KMS-11 (cell line): ENCODE measurements around the gene RPTOR.

Experiments used
- H2AFZ ChIP-seq: fragments of 200-600 bp; sonication (generic); 2 replicates; pipeline ENCODE4 v1.6.1; 2016; ENCODE audit warnings: antibody characterized with exemption, mixed run types, low read depth
- H3K27ac ChIP-seq: fragments of 200-600 bp; sonication (generic); 2 replicates; pipeline ENCODE4 v1.6.1; 2016; ENCODE audit warnings: mild to moderate bottlenecking, mixed run types
- H3K27me3 ChIP-seq: fragments of 200-600 bp; sonication (generic); 2 replicates; pipeline ENCODE4 v1.6.1; 2017; ENCODE audit warnings: mild to moderate bottlenecking, low read depth, mixed run types, moderate library complexity; ENCODE audit not compliant: insufficient read depth
- H3K36me3 ChIP-seq: fragments of 200-600 bp; sonication (generic); 2 replicates; pipeline ENCODE4 v1.6.1; 2017; ENCODE audit warnings: mild to moderate bottlenecking, mixed run types; ENCODE audit not compliant: insufficient read depth
- H3K4me1 ChIP-seq: fragments of 200-600 bp; sonication (generic); 2 replicates; pipeline ENCODE4 v1.6.1; 2016; ENCODE audit warnings: mild to moderate bottlenecking, low read depth, mixed run types; ENCODE audit not compliant: poor library complexity, severe bottlenecking
- H3K4me2 ChIP-seq: fragments of 200-600 bp; sonication (generic); 2 replicates; pipeline ENCODE4 v1.7.0; 2016; ENCODE audit warnings: mild to moderate bottlenecking, mixed run types
- H3K4me3 ChIP-seq: fragments of 200-600 bp; sonication (generic); IDR thresholded peaks from 2 replicates; pipeline ENCODE4 v1.6.1; 2017; ENCODE audit warnings: low read depth, low read length, mixed read lengths; ENCODE audit not compliant: insufficient read depth
- H3K79me2 ChIP-seq: fragments of 200-600 bp; sonication (generic); 2 replicates; pipeline ENCODE4 v1.6.1; 2016; ENCODE audit warnings: low read depth, mixed run types; ENCODE audit not compliant: insufficient read depth
- H3K9ac ChIP-seq: fragments of 200-600 bp; sonication (generic); 2 replicates; pipeline ENCODE4 v1.6.1; 2016; ENCODE audit warnings: mild to moderate bottlenecking, mixed run types
- H4K20me1 ChIP-seq: fragments of 200-600 bp; sonication (generic); 2 replicates; pipeline ENCODE4 v1.6.1; 2016; ENCODE audit warnings: mild to moderate bottlenecking, mixed run types; ENCODE audit not compliant: insufficient read depth
- TF ChIP-seq, protein P1 (sequence below): fragments of 200-600 bp; sonication (generic); conservative IDR thresholded peaks from 2 replicates; pipeline ENCODE4 v1.6.1; 2017; ENCODE audit warnings: low read depth, mild to moderate bottlenecking, antibody characterized with exemption, low read length, moderate library complexity, mixed read lengths

Gene RPTOR

DNA sequence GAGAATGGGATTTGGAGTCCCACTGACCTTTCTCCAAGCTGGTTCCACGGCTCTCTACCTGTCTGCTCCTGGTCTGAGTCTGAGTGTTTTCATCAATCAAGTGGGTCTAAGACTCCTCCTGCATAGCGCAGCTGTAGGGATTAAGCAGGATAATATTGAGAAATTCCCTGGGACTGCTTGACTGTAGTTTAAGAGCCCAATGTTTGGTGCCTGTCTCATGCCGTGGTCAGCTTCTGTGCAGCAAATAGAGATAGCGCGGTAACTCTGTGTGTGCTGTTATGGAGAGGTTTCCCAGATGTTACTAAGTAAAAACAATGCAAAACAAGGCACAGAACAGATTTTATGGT lies 21.4 kb downstream of the RPTOR start:
- no peaks in the 10 kb centered on the region; the same call in 1 of the 2 replicates for H4K20me1 ChIP-seq
- H3K27me3 ChIP-seq: no peaks in the 10 kb centered on the region
- no peak overlapping the region for H3K9ac ChIP-seq
- no peaks in the 10 kb centered on the region for H3K4me1 ChIP-seq
- no peak overlapping the region for H3K4me2 ChIP-seq
- no peaks in the 10 kb centered on the region for H3K36me3 ChIP-seq
- TF ChIP-seq, protein P1, sequence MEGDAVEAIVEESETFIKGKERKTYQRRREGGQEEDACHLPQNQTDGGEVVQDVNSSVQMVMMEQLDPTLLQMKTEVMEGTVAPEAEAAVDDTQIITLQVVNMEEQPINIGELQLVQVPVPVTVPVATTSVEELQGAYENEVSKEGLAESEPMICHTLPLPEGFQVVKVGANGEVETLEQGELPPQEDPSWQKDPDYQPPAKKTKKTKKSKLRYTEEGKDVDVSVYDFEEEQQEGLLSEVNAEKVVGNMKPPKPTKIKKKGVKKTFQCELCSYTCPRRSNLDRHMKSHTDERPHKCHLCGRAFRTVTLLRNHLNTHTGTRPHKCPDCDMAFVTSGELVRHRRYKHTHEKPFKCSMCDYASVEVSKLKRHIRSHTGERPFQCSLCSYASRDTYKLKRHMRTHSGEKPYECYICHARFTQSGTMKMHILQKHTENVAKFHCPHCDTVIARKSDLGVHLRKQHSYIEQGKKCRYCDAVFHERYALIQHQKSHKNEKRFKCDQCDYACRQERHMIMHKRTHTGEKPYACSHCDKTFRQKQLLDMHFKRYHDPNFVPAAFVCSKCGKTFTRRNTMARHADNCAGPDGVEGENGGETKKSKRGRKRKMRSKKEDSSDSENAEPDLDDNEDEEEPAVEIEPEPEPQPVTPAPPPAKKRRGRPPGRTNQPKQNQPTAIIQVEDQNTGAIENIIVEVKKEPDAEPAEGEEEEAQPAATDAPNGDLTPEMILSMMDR: no peak
- H3K79me2 ChIP-seq: peaks cover 6% of the 10 kb centered on the region; the same call in 1 of the 2 replicates
- H3K27ac ChIP-seq: no peak overlapping the region
- H2AFZ ChIP-seq: no peak overlapping the region
- no peak overlapping the region for H3K4me3 ChIP-seq

DNA sequence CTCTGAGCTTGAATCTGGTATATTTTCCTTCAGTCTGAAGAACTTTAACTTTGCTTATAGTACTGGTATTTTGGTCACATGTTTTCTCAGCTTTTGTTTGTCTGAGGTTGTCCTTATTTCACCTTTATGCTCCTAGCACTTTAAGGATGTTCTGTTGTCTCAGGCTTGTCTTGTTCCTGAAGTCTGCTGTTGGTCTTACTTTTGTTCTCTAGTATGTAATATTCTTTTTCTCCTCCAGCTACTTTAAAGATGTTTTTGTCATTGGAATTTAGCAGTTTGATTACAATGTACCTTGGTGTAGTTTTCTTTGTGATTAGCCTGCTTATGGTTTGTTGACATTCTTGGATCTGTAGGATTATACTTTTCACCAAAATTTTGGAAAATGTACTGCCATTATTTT lies 23.6 kb downstream of the RPTOR start:
- no peak overlapping the region for H3K4me2 ChIP-seq
- TF ChIP-seq, protein P1: no peak
- H3K36me3 ChIP-seq: no peaks in the 10 kb centered on the region
- H4K20me1 ChIP-seq: no peaks in the 10 kb centered on the region; the same call in 1 of the 2 replicates
- H3K27me3 ChIP-seq: no peaks in the 10 kb centered on the region
- H3K4me1 ChIP-seq: no peaks in the 10 kb centered on the region
- H3K27ac ChIP-seq: no peak overlapping the region
- H3K9ac ChIP-seq: no peak overlapping the region
- H3K79me2 ChIP-seq: peaks cover 6% of the 10 kb centered on the region; the same call in 1 of the 2 replicates
- no peak overlapping the region for H3K4me3 ChIP-seq
- H2AFZ ChIP-seq: no peak overlapping the region

DNA sequence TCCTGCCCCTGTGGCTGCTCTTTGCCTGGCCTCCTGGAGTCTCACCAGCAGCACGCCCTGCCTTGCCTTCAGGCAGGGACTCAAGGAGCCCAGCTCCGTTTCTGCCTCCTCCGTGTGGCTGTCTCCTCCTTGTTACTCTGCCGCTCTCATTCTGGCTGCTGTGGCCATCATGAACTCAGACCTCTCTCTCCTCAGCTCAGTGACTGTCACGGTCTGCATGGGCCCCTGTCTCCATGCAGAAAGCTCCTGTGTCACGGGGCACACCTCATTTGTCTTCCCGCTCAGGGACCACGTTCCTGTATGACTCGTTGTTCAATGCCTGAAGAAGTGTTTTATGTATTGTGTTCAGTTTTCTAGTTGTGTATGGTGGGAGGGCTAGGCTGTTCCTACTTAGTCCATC lies 25.3 kb downstream of the RPTOR start:
- Histone ChIP-seq H3K4me1 (no peaks in the 10 kb centered on the region), H3K36me3 (no peaks in the 10 kb centered on the region), H3K27me3 (no peaks in the 10 kb centered on the region), H3K27ac (no peak overlapping the region), H3K79me2 (peaks cover under 1% of the 10 kb centered on the region; the same call in 1 of the 2 replicates), H2AFZ (no peak overlapping the region), H3K4me2 (no peak overlapping the region), H3K9ac (no peak overlapping the region), H3K4me3 (no peak overlapping the region), H4K20me1 (no peaks in the 10 kb centered on the region; the same call in 1 of the 2 replicates)
- TF ChIP-seq, protein P1: no peak

DNA sequence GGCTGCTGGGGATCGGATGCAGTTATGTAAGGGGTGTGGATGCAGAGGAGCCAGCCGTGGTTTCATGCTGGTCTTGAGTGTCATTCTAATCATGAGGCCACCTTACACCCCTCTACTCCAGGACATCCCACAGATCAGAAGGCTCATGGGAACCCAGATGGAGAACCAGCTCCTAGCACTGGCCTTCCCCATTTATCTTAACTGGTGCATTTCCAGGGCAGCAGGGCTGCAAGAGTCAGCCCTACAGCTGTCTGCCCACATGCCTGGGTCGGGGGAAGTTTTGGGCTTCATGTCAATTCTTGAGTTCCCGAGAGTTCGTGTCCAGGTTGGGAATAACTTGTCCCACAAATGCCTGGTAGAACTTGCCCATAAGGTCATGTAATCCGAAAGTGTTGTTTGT lies 29.1 kb downstream of the RPTOR start:
- H4K20me1 ChIP-seq: peaks cover 3% of the 10 kb centered on the region; the same call in 1 of the 2 replicates
- no peaks in the 10 kb centered on the region for H3K36me3 ChIP-seq
- TF ChIP-seq, protein P1: no peak
- H3K4me1 ChIP-seq: no peaks in the 10 kb centered on the region
- H3K79me2 ChIP-seq: no peaks in the 10 kb centered on the region; the same call in 1 of the 2 replicates
- H3K4me3 ChIP-seq: no peak overlapping the region
- H2AFZ ChIP-seq: no peak overlapping the region
- H3K27ac ChIP-seq: no peak overlapping the region
- no peaks in the 10 kb centered on the region for H3K27me3 ChIP-seq
- H3K9ac ChIP-seq: no peak overlapping the region
- no peak overlapping the region for H3K4me2 ChIP-seq
